Measurements from ENCODE around the gene TMTC4. TPM values are rescaled to one million over a fixed set of nuclear protein-coding genes. Genes with fewer than 3 reads are reported as not detected.

TMTC4 gene
- total RNA-seq, 1 experiment from 2014 or later = 45.5 TPM

GRCh38 chr13:100600461-100600860 is 74.1 kb downstream of the TMTC4 start (continued):
- TF ChIP-seq E2F4 (CRISPR knock-in tag; IDR thresholded peaks at IDR 0.05; ENCODE audit: borderline replicate concordance, low read depth) (no peak), GTF2I (CRISPR knock-in tag; conservative IDR thresholded peaks at IDR 0.05) (no peak), MXD4 (CRISPR knock-in tag; IDR thresholded peaks at IDR 0.05; ENCODE audit: borderline replicate concordance) (no peak), CTCF (IDR thresholded peaks at IDR 0.05) (no peak)

- no peak for TF ChIP-seq KAT7 (CRISPR knock-in tag; IDR thresholded peaks at IDR 0.05; ENCODE audit: borderline replicate concordance)
- no peak for TF ChIP-seq AFF4 (CRISPR knock-in tag; IDR thresholded peaks at IDR 0.05; ENCODE audit: borderline replicate concordance)
- no peak for TF ChIP-seq JAZF1 (CRISPR knock-in tag; IDR thresholded peaks at IDR 0.05)
- TF ChIP-seq E2F4 (CRISPR knock-in tag; IDR thresholded peaks at IDR 0.05; ENCODE audit: borderline replicate concordance, low read depth) = no peak
- TF ChIP-seq ZNF219 (CRISPR knock-in tag; IDR thresholded peaks at IDR 0.05; ENCODE audit: borderline replicate concordance) = no peak
- no peak for TF ChIP-seq NFYB (CRISPR knock-in tag; conservative IDR thresholded peaks at IDR 0.05; ENCODE audit: low read depth)
- TF ChIP-seq TCF7 (CRISPR knock-in tag; IDR thresholded peaks at IDR 0.05; ENCODE audit: low read depth) = no peak
- DNase-seq (ENCODE audit: low spot score) (no peak), ATAC-seq (no peak)
- H3K9me3 Mint-ChIP-seq = no peaks in the 10 kb centered on the region
- no peak overlapping the region for H3K4me3 Mint-ChIP-seq
- H3K27me3 Mint-ChIP-seq (ENCODE audit: low read depth) = peaks cover 3% of the 10 kb centered on the region; the same call in 1 of the 2 replicates
- no peaks in the 10 kb centered on the region for H3K36me3 Mint-ChIP-seq
- H3K27ac Mint-ChIP-seq = no peak overlapping the region
- CTCF ChIA-PET = no interaction called here
- POLR2A ChIA-PET = no interaction called here
- no peaks in the 10 kb centered on the region for H3K4me1 Mint-ChIP-seq
These were observed 77.3 kb downstream of the TMTC4 start for GRCh38 chr13:100597253-100597652.

GRCh38 chr13:100596516-100596915 is 78.1 kb downstream of the TMTC4 start:
- peaks cover 3% of the 10 kb centered on the region; the same call in 1 of the 2 replicates for H3K27me3 Mint-ChIP-seq (ENCODE audit: low read depth)
- POLR2A ChIA-PET = no interaction called here

More at GRCh38 chr13:100596516-100596915, 78.1 kb downstream of the TMTC4 start:
- CTCF ChIA-PET = no interaction called here
- Mint-ChIP-seq H3K9me3 (no peaks in the 10 kb centered on the region), H3K4me1 (no peaks in the 10 kb centered on the region), H3K36me3 (no peaks in the 10 kb centered on the region), H3K27ac (no peak overlapping the region), H3K4me3 (no peak overlapping the region)
- ATAC-seq (no peak), DNase-seq (ENCODE audit: low spot score) (no peak)
- no peak for TF ChIP-seq RORB (CRISPR knock-in tag; IDR thresholded peaks at IDR 0.05)
- TF ChIP-seq IRF1 (CRISPR knock-in tag; IDR thresholded peaks at IDR 0.05) = no peak
- no peak for TF ChIP-seq MYBL2 (CRISPR knock-in tag; IDR thresholded peaks at IDR 0.05)
- no peak for TF ChIP-seq ZNF219 (CRISPR knock-in tag; IDR thresholded peaks at IDR 0.05; ENCODE audit: borderline replicate concordance)
- no peak for TF ChIP-seq JUN (CRISPR knock-in tag; IDR thresholded peaks at IDR 0.05)
- no peak for TF ChIP-seq SMAD3 (CRISPR knock-in tag; IDR thresholded peaks at IDR 0.05; ENCODE audit: borderline replicate concordance)
- no peak for TF ChIP-seq ZNF416 (CRISPR knock-in tag; IDR thresholded peaks at IDR 0.05)
- TF ChIP-seq EMX1 (CRISPR knock-in tag; IDR thresholded peaks at IDR 0.05) = no peak
- no peak for TF ChIP-seq ZSCAN18 (CRISPR knock-in tag; IDR thresholded peaks at IDR 0.05)
- no peak for TF ChIP-seq CDX4 (CRISPR knock-in tag; IDR thresholded peaks at IDR 0.05; ENCODE audit: borderline replicate concordance)
- TF ChIP-seq ZMAT4 (CRISPR knock-in tag; IDR thresholded peaks at IDR 0.05) = no peak
